CD4-positive, alpha-beta T cell treated with Interleukin-2 at 100 ng/mL for 4 hours (primary cell): Measurements from ENCODE around the gene FAM171A2.
"Not testable (repeated sequence)": the region's sequence is repeated elsewhere in the genome, so short reads cannot be mapped to it uniquely, and the experiment has no call there.

Experiments
- DNase-seq: peaks from one replicate; pipeline ENCODE4 v3.0.0-alpha.2; 2020; ENCODE audit warnings: low spot score

The FAM171A2 gene

GRCh38 chr17:44383861-44384260, 20.2 kb upstream of the FAM171A2 start:
- no peak for DNase-seq

- DNase-seq, result no peak
Measured at GRCh38 chr17:44383363-44383762, 19.7 kb upstream of the FAM171A2 start.

- DNase-seq, result no peak
Measured at GRCh38 chr17:44382917-44383316, 19.3 kb upstream of the FAM171A2 start.

DNA sequence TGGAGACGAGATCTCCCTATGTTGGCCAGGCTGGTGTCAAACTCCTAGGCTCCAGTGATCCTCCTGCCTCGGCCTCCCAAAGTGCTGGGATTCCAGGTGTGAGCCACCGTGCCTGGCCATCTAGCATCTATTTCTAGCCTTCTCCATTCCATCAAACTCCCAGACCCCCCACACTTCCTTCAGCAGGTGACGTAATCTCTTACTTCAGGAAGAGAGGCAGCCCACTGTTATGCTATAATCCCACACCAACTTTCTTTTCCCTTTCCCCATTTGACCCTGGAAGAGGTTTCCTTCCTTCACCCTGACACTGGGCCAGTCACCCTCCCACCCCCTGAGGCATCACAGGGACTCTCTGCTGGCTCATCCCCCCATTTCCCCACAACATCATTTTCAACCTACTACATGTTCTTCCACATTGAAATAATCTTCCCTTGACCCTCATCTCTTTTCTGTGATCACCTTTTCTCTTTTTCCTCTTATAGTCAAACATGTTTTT, 18.2 kb upstream of the FAM171A2 start:
- no peak for DNase-seq

DNA sequence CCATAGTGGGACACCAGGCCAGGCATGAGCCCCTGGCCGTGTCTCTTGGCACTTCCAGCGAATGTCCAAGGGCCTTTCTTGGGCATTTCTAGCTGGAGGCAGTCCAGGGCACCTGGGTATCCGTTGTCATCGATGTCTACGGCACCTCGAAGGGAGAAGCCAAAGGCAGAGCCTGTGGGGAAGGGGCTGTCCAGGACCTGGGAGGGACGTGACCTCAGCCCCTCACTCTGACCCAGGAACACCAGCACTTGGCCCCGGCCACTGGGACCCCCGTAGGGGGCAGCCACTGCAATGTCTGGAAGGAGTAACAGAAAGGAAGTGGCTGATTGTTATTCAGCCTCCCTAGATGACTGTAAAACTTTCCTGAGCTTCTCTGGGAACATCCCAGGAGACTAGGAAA, 17.1 kb upstream of the FAM171A2 start:
- no peak for DNase-seq

- DNase-seq, result no peak
Measured at GRCh38 chr17:44379887-44380286, 16.2 kb upstream of the FAM171A2 start.

GRCh38 chr17:44378171-44378705, 14.6 kb upstream of the FAM171A2 start:
- no peak for DNase-seq

DNA sequence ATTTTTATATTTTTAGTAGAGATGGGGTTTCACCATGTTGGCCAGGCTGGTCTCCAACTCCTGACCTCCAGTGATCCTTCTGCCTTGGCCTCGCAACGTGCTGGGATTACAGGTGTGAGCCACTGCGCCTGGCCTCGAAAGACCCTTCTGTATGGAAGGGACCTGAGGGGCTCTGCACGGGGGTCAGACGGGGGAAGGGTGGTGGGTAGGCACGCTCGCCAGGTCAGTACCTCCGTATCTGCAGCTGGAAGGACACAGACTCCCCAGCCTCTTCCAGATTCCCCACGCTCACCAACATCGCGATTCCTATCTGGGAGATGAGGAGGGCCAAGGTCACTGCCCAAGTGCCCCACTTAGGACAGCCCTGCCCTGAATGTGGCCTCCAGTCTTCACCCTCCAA, 13.1 kb upstream of the FAM171A2 start:
- no peak for DNase-seq

- no peak for DNase-seq
Measured at GRCh38 chr17:44376124-44376523, 12.5 kb upstream of the FAM171A2 start.

DNA sequence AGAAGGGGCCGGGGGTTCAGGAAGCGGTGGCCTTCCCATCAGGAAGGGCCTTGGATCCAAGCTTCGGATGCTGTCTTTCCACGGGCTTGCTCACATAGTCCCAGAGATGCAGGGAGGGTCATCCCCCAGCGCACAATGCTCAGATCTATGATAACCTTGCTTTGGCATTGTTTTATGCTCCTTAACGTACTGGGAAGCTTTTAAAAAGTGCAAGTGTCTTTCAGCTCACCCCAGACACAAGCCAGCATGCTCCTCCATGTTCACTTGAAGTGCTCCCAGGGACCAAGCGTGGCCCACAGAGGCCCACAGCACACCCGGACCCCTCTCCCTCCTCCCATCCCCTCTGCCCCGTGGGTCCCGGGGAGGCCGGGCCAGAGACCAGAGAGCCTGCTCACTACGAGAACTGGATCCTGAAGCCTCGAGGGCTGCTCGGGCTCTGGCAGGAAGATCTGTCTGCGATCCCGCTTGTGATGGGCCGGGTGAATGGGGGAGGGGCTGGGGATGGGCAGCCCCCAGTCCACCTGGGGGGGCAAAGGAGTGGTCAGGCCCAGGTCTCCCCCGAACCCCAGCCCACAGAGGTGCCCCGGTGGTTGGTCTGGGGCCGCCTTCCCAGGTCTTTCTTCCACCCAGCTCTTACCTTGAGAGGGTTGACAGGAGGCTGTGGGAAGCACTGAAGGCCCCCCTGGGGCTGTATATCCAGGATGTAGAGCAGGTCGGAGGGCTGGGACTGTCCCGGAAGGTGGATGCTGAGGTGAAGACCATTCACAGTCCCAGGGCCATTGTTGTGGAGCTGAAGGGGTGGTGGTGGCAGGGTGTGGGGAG, 11.8 kb upstream of the FAM171A2 start:
- no peak for DNase-seq

- DNase-seq, result no peak
Measured at GRCh38 chr17:44374306-44375195, 10.9 kb upstream of the FAM171A2 start.

DNA sequence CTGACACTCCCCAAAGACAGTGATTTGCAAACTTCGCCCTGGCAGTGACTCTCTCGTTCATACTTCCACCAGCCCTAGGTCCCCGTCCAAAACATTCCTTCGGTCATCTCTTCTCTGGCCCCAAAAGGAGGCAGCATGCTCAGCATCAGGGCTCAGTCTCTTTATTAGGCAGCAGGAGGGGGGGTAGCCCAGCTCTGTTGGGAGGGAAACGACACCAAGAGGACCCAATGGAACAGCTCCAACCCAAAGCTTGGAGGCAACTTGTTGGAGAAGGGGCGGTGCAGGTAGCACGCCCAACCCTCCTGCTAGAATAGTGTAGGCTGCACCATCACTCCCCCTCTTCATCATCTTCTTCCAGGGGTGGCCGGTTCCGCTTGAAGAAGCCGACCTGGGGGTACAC, 8.4 kb upstream of the FAM171A2 start:
- DNase-seq, result no peak

GRCh38 chr17:44369414-44370023, 5.9 kb upstream of the FAM171A2 start:
- not testable (repeated sequence) for DNase-seq

DNA sequence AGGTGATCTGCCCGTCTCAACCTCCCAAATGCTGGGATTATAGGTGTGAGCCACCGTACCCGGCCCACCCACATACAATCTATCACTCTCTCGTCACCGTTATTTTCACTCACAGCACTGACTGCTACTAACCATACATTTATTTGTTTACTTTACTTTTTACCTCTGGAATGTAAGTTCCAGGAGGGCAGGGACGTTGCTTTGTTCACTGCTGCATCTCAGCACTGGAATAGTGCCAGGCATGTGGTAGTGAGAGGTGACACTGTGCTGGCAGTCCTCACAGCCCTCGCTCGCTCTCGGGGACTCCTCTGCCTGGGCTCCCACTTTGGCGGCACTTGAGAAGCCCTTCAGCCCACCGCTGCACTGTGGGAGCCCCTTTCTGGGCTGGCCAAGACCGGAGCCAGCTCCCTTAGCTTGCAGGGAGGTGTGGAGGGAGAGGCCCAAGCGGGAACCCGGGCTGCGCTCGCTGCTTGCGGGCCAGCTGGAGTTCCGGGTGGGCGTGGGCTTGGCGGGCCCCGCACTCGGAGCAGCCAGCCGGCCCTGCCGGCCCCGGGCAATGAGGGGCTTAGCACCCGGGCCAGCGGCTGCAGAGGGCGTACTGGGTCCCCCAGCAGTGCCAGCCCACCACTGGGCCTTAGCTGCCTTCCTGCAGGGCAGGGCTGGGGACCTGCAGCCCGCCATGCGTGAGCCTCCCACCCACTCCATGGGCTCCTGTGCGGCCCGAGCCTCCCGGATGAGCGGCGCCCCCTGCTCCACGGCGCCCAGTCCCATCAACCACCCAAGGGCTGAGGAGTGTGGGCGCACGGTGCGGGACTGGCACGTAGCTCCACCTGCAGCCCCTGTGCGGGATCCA, 5.0 kb upstream of the FAM171A2 start:
- not testable (repeated sequence) for DNase-seq

GRCh38 chr17:44367231-44367979, 3.8 kb upstream of the FAM171A2 start:
- no peak for DNase-seq

DNA sequence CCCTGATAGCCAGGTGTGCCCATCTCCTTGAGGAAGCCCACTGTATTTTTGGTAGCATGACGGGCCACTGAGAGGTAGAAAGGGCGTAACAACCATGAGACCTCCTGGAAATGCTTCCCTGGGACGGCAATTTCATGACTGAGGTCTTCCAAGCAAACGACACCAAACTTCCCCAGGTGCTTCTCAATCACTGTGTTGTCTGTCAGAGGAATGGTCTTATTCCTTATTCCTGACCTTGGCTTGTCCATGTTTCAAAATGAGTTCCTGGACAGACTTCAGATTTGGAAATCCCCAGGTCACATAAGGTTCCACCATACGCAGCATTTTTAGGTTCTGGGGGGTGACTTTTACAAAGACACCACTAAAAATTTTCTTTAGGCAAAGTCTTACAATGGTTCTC, 1.4 kb upstream of the FAM171A2 start:
- not testable (repeated sequence) for DNase-seq

GRCh38 chr17:44362949-44363612, 572 bp downstream of the FAM171A2 start:
- no peak for DNase-seq

GRCh38 chr17:44362459-44362948, 1.1 kb downstream of the FAM171A2 start:
- DNase-seq, result no peak
